ENCODE data around the gene PUM2.

Gene PUM2

DNA sequence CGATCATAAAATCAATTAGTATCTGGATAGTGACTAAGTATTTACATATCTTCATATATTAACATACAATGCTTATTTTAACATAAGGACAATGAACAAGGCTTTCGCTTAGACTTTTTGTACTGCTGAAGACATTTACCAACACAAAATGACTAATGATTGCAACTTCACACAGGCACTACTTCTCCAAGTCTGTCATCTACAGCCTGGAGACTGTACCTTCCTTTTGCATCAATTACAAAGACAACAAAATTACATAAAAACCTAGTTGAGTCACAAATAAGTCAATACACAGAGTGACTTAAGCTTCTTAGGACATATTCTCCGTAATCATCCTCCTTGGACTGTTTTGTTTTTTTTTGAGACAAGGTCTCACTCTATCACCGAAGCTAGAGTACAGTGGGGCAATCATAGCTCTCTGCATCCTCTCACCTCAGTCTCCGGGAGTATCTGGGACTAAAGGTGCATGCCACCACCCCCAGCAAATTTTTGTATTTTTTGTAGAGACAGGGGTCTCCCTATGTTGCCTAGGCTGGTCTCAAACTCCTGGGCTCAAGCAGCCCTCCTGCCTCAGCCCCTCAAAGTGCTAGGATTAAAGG is 15.9 kb downstream of the PUM2 start:
- no peak for DNase-seq

DNA sequence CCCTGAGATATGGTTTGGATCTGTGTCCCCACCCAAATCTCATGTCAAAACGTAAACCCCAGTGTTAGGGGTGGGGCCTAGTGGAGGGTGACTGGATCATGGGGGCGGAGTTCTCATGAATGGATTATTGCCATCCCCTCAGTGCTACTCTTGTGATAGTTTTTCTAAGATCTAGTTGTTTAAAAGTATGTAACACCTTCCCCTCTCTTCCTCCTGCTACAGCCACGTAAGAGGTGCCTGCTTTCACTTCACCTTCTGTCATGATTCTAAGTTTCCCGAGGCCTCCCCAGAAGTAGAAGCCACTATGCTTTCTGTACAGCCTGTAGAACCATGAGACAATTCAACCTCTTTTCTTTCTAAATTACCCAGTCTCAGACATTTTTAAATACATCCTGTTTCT is 16.9 kb downstream of the PUM2 start:
- no peak for DNase-seq

DNA sequence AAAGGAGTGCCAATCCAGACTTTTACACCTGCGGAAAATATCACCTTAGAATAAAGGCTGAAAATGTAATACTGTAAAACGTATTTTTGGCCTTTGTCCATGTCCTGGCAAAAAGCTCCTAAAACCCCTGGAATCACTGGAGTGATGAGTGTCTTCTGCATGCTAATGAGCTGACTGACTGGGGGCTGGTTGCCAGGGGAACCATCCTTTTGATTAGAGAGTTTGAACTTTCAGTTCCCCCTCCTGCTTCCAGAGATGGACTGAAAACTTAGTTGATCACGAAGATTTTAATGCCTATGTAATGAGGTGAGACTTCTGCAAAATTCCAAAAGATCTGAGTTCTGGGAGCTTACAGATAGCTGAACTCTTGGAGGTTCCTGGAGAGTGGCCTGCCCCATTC is 20.5 kb downstream of the PUM2 start:
- DNase-seq: no peak

DNA sequence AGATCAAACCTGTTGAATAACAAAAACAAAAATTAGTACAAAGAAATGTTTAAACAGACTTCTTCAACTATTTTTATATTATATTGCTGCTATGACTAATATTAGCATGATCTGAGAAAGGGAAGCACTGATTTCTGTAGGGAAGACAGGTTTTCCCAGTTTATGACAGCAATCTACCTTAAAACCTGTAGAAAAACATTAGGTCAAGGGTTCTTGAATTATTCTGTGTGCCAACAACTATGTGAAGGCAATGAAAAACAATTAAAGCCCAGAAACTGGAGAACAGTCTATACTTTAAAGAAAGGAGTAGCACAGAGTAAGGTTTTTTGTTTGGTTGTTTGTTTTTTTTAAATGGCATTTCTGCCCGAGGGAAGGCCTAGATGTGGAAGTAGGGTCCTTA is 23.3 kb downstream of the PUM2 start:
- no peak for DNase-seq

DNA sequence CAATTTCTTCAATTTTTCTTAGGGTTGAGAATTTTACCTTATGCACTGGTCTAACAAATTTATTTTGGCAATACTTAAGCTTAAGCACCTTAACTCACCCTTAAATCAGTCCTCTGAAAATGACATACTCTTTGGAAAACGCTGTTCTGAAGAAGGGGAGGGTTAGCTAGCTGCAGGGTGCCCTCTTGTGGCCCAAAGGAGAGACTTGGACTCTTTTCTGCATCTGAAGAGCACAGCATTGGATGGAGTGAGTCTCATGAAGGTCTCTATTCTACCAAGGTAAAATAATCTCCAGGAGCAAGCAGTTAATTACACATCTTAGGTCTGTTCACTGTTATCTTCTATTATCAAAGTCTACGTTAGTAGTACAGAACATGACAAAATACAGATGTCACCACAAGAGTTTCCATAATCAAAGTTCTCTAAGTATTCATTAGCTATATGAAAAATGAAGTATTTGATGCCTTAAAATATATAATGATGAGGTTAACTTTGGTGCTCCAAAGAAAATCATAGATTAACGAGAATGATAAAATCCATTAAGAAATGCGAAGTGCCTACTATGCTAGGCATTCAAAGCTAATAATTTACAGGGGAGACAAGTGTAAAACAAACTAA is 24.4 kb downstream of the PUM2 start:
- peak; percentile 63 for DNase-seq

DNA sequence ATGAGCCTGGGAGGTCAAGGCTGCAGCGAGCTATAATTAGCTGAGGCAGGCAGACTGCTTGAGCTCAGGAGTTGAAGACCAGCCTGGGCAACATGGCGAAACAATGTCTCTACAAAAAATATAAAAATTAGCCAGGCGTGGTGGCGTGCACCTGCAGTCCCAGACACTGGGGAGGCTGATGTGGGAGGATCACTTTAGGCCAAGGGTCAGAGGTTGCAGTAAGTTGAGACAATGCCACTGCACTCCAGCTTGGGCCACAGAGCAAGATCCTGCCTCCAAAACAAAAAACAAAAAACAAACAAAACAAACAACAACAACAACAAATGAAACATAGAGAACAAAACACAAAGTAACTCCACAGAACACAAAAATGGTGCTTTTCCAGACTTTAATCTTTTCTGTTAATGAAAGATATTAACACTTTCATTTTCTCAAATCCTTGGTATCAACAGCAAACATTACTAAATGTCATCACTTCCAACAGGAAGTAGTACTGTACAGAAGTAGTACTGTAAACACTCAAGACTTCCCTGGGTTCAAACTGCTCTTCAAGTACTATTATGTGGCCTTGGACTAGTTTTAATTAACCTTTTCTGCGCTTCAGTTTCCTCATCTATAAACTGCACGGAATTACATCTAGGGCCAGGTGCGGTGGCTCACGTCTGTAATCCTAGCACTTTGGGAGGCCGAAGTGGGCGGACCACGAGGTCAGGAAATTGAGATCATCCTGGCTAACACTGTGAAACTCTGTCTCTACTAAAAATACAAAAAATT is 27.9 kb downstream of the PUM2 start:
- no peak for DNase-seq

DNA sequence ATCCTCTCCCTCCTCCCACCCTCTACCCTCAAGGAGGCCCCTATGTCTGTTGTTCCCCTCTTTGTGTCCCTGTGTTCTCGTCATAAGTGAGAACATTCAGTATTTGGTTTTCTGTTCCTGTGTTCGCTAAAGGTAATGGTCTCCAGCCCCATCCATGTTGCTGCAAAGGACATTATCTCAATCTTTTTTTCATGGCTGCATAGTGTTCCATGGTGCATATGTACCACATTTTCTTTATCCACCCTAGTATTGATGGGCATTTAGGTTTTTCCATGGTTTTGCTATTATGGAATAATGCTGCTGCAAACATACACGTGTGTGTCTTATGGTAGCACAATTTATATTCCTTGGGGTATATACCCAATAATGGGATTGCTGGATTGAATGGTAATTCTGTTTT is 33.0 kb downstream of the PUM2 start:
- DNase-seq: no peak

DNA sequence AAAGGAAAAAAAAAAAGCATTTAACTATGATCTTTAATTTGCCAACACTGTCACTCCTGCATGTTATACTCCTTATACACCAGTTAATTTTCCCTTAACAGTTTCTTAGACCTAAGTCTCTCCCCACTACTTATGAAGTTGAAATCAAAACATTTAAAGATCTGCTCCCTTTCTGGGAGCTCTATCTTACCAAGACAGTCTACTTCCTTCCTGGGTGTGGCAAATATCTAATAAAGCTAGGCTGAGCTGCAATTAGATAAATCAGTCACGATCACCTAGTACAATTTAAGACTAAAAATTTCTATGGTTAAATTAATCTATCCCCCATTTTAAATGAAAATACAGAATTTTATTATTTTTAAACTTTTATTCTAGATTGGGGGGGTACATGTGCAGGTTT is 33.4 kb downstream of the PUM2 start:
- DNase-seq: no peak

DNA sequence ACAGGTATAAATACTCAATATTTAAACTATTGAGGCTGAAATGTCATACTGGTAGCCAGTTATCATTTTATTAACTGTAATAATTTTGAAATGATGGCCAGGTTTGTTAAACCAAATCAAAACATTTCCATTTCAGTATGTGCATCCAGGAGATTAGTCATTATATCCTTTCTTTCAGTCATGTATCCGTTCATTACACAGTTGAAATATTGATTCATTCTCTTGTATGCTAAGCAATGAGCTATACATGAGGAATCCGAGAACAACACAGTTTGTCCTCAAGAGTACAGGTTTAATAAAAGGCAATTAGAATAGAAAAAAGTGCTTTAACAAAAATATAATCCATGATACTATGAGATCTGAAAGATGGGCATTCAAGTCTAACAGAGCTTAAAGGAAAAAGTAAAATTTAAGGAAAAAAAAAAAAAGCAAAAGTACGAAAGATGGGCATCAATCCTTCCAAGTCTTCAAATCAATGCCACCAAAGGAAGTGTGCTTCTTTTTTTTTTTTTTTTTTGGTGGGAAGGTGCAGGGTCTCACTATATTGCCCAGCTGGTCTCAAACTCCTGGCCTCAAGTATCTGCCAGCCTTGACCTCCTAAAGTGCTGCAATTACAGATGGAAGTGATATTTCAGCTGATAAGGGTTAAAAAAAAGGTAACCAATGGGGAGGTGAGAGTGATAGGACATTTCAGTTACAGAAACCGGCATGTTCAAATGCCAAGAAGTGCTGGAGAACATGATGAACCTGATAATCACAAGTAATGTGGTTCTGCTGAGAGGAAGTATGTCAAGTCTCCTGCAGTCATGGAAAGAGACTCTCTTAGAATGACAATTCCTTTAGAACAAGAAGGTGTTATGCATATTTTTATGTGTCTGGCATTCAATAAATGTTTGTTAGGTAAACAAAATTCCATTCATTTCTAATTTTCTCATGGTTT is 35.8 kb downstream of the PUM2 start:
- DNase-seq: no peak

DNA sequence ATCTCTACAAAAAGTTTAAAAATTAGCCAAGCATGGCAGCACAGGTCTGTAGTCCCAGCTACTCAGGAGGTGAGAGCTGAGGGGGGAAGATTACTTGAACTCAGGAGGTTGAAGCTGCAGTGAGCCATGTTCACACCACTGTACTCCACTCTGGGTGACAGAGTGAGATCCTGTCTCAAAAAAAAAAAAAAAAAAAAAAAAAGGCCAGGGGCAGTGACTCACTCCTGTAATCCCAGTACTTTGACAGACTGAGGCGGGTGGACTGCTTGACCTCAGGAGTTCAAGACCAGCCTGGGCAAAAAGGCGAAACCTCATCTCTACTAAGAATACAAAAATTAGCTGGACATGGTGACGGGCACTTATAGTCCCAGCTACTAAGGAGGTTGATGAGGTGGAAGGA is 37.0 kb downstream of the PUM2 start:
- no peak for DNase-seq

DNA sequence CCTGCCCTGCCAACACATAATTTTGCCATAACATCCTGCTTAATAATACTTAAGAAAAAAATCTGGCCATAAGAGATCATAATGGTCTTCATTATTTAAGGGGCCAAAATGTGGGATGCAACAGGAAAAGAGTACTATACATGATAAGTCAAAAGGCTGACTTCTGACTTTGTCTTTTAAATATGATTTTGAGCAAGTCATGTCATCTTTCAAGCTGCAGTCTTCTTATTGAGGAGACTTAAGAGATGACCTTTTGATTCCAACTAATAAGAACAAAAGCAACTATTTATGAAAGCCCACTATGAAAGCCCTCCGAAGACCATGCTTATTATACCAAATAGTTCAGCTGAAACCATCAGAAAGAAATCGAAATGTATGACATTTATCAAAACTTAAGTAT is 41.6 kb downstream of the PUM2 start:
- no peak for DNase-seq

DNA sequence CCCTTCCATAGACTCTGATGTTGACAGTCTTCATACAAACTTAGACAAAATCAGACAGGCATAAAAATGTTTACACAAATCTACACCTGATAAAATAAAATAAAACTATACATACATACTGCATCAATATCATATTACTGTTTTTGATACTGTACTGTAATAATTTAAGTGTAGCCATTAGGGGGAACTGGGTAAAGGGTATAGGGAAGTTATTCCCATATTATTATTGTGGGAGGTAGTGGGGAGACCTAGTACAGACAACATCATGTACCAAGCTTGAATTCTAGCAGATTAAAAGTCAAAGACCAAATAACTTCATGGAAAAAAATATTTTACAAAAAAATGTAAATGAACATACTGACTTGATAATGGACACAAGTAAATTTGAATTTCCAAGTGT is 43.3 kb downstream of the PUM2 start:
- no peak for DNase-seq

DNA sequence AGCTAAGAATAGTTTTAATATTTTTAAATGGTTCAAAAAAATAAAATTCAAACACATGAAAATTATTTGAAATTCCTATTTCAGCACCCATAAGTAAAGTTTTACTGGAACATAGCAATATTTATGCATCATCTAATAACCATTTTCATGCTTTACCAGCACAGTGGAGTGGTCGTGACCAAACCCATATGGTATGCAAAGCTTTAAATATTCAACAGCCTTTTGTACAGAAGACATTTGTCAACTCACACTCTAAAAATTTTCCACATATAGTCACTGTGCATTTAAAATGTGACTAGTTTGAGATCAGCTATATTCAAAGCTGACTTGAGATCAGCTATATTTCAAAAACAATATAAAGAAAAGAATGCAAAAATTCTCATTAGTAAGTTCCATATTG is 46.2 kb downstream of the PUM2 start:
- no peak for DNase-seq

DNA sequence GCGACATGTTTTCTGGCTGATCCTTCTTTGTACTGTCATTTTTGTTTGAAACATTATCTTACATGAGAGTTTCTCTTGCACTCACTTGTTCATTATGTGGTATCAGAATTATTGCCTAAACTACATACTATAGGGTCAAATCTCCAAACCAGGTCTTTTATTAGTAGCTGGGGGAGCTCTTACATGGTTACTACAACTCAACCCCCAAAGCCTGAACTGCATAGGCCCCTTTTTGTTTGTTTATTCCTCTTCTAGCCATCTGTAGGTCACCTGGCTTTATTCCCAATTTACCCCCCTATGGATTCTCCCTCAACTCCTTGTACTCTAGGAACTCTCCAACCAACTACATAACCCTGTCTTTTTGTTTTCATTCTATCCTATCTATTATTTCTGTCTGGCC is 46.7 kb downstream of the PUM2 start:
- no peak for DNase-seq

DNA sequence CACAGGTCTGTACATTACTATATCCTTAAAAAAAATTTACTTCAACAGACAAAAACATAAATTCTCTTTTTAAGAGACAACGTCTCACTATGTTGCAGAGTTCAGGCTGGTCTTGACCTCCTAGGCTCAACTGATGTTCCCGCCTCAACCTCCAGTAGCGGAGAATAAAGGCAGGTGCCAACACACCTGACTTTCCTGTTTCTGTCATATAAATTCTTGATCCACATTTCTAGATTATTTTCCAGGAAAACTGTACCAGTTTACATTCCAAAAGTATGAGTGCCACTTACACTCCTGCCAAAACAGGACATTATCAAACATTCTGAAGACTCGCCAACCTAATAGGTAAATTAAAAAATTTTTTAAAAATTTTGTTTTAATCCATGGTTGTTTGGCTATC is 48.6 kb downstream of the PUM2 start:
- no peak for DNase-seq

DNA sequence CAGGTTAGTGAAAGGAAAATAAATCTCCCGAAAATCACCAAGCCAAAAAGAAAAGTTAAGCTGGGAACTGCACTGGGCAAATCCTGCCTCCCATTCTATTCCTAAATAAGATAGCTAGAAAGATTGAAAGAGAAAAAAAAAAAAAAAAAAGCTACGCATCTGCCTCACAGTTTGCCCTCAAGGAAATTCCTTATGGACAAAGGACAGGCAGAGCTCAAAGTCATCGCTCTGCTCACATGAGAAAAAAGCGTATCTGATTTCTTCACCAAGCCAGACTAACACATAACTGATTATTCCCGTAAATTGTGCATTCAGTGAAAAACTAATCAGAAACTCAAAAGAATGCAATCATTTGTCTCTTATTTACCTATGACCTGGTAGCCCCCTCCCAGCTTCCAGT is 50.0 kb downstream of the PUM2 start:
- DNase-seq: no peak

DNA sequence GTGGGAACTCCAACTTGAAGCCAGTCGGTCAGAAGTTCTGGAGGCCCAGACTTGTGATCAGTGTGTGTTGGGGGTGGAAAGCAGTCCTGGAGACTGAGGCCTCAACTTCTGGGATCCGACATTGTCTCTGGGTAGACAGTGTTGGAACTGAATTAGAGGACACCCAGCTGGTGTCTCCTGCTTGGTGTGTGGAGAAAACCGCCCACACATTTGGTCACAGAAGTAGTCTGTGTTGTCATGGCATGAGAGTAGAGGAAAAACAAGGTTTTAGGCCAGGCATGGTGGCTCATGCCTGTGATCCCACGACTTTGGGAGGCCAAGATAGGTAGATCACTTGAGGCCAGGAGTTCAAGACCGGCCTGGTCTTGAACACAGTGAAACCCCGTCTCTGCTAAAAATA is 51.5 kb downstream of the PUM2 start:
- no peak for DNase-seq

DNA sequence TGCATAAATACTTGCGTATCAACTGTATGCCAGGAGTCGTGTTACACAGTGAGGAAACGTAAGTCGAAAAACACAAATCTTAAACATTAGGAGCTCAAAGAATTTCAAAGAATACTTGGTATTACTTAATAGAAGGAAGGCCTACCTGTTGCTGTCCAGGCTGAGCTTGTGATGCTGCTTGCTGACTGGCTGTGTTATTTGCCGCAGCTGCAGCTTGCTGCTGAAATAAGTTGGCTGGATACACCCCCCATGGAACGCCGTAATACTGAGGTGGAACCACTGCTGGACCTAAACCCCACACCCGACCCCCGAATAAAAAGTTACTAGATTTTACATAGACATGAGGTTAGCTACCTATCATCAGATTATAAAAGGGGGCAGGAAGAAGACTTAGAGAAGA is 56.4 kb downstream of the PUM2 start:
- no peak for DNase-seq

DNA sequence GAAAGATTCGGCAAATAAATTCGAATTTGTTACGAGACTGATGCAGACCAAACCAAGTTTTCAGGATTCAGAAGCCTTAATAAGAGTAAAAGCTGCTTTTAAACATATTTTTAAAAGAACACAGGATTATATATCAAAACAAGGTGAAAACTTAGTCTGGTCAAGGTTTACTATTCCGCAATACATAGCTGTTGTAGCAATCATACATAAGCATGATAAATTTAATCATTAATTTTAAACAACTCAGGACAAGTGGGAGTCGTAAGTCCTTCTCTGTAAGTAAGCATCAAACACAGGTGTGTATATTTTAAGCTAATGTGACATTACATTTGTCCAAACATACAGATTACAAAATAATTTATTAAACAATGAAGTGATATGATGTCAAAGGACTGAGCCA is 57.7 kb downstream of the PUM2 start:
- DNase-seq: no peak

DNA sequence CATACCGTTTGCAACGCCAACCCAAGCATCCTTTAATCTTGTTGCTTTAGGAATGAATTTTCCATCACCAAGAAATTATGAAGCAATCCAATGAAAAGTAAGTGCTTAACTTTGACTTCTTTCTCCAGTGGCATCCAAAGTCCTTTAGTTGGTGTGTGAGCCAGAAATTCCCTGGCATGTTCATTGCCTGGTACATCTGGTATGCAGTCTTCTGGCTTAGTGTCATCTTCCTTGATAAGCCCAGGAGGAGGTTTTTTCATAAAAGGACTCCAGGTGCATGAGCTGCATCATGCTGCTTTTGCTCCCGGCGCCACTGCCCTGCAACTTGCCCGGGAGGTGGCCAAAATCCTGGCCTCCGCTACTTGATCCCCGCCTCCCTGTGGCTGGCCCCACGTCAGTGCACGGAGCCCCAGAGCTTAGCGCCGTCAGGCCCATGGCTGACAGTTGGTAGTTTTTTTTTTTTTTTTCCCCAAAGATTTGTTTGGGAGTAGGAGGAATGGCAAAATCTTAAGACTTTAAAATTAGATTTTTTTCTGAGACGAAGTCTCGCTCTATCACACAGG is 58.7 kb downstream of the PUM2 start:
- DNase-seq: no peak

DNA sequence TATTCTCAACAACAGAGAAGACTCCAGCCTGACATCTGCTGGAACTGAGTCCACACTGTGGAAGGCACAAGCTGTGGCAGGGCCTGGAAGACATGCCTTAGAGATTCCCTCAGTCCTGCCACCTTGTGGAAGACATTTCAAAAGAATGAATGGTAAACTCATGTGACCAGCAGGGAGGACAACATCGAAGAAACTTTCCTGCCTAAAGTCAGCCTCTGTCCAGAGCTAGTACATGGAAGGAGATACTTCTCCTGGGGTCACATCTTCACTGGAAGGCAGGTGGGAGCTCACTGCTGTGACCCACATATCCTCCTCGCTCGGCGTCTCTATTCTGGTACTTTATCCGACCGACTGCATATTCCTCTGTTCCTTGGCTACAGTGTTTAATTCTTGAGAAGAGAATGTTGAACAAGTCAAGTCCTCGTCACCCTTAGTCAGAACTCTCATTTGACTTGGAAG is 59.5 kb downstream of the PUM2 start:
- peak; percentile 32 for DNase-seq

DNA sequence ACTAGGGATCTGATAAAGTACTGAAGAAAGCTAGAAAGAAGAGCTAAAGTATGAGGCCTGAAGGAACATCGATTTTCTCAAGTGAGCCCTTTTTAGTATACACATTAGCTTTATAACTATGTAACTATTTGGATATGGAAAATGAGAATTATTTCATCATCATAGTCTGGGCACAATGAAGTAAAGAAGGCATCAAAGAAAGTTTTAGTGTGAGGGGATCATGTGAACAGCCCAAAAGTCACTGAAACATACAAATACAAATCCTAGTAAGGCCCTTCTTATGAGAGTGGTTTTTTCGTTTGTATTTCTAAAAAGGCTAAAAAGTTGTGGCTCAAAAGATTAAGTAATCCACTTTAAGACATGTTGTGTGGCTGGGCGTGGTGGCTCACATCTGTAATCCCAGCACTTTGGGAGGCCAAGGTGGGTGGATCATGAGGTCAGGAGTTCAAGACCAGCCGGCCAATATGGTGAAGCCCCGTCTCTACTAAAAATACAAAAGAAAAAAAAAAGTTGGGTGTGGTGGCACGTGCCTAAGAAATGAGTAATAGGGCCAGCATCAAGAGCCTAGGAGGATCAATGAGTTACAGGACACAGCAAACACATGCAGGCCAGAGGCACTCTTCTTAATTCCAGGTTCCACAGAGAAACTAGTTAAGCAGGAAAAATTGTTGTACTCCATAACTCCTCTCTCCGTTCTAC is 61.9 kb downstream of the PUM2 start:
- no peak for DNase-seq
